ACC112 (cell line): ENCODE measurements around the gene ADAMTS17.

ENCODE experiments used
- H2AFZ ChIP-seq: fragments of 200-600 bp; sonication (generic); one replicate; pipeline ENCODE4 v1.6.0; 2017; ENCODE audit warnings: antibody characterized with exemption, low read length; ENCODE audit not compliant: unreplicated experiment
- H3K27ac ChIP-seq: fragments of 200-600 bp; sonication (generic); 2 replicates; pipeline ENCODE4 v1.5.1; 2014; ENCODE audit warnings: low read depth, mild to moderate bottlenecking, antibody characterized with exemption, low read length, moderate library complexity
- H3K27me3 ChIP-seq: fragments of 200-600 bp; sonication (generic); 2 replicates; pipeline ENCODE4 v1.6.1; 2014; ENCODE audit warnings: mild to moderate bottlenecking, antibody characterized with exemption, low read length, moderate library complexity, mixed read lengths; ENCODE audit not compliant: insufficient read depth
- H3K36me3 ChIP-seq: fragments of 200-600 bp; sonication (generic); 2 replicates; pipeline ENCODE4 v1.6.1; 2016; ENCODE audit warnings: mild to moderate bottlenecking, antibody characterized with exemption, low read length, moderate library complexity, mixed read lengths; ENCODE audit not compliant: insufficient read depth
- H3K4me1 ChIP-seq: fragments of 200-600 bp; sonication (generic); one replicate; pipeline ENCODE4 v1.6.1; 2016; ENCODE audit warnings: low read length, mixed read lengths; ENCODE audit not compliant: insufficient read depth, unreplicated experiment, control insufficient read depth
- H3K4me3 ChIP-seq: fragments of 200-600 bp; sonication (generic); 2 replicates; pipeline ENCODE4 v1.5.1; 2014; ENCODE audit warnings: mild to moderate bottlenecking, low read depth, low read length
- H3K79me2 ChIP-seq: fragments of 200-600 bp; sonication (generic); one replicate; pipeline ENCODE4 v1.6.0; 2016; ENCODE audit warnings: low read length; ENCODE audit not compliant: control insufficient read depth, unreplicated experiment, insufficient read depth

Gene ADAMTS17

DNA sequence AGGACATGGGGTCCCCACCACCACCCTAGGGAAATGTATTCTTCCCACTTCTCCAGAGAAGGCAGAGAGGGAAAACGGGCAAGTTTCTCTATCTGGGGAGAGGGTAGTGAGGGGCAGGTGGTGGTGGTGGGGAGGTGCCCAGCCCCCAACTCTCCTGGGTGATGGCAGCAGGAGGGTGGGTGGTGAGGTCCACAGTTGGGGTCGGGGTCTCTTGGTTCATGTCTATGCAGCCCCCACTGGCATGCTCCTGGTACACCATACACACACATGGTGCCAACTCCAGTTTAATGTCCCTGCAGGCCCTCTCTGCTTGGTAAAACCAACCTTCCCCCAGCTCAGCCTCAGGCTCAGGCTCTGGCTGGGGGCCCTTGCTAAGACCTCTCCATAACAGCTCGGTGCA is 354.1 kb downstream of the ADAMTS17 start:
- H3K4me3 ChIP-seq = no peak overlapping the region
- H2AFZ ChIP-seq = no peak overlapping the region
- H3K4me1 ChIP-seq = no peaks in the 10 kb centered on the region
- H3K27me3 ChIP-seq = no peaks in the 10 kb centered on the region
- no peaks in the 10 kb centered on the region for H3K36me3 ChIP-seq
- H3K27ac ChIP-seq = no peak overlapping the region
- no peaks in the 10 kb centered on the region for H3K79me2 ChIP-seq

DNA sequence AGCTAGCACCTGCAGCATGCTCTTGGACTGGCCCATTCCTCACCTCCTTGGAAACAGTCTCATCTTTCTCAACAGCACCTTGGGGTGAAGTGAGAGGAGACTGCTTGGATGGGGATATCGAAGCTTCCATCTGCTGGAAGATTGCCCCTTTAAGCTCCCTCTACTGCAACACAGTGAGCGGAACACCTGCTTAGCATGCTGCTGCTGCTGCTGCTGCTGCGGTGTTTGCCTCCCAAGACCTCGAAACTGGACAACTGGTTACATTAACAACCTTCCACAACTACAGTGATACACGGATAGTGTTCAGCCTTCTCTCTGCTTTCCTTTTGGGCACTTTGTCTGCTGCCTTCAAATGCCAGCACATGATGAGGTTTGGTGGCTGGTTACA is 354.7 kb downstream of the ADAMTS17 start:
- H3K27ac ChIP-seq = no peak overlapping the region
- H3K4me1 ChIP-seq = no peaks in the 10 kb centered on the region
- H3K4me3 ChIP-seq = no peak overlapping the region
- no peaks in the 10 kb centered on the region for H3K36me3 ChIP-seq
- no peaks in the 10 kb centered on the region for H3K79me2 ChIP-seq
- no peaks in the 10 kb centered on the region for H3K27me3 ChIP-seq
- no peak overlapping the region for H2AFZ ChIP-seq

DNA sequence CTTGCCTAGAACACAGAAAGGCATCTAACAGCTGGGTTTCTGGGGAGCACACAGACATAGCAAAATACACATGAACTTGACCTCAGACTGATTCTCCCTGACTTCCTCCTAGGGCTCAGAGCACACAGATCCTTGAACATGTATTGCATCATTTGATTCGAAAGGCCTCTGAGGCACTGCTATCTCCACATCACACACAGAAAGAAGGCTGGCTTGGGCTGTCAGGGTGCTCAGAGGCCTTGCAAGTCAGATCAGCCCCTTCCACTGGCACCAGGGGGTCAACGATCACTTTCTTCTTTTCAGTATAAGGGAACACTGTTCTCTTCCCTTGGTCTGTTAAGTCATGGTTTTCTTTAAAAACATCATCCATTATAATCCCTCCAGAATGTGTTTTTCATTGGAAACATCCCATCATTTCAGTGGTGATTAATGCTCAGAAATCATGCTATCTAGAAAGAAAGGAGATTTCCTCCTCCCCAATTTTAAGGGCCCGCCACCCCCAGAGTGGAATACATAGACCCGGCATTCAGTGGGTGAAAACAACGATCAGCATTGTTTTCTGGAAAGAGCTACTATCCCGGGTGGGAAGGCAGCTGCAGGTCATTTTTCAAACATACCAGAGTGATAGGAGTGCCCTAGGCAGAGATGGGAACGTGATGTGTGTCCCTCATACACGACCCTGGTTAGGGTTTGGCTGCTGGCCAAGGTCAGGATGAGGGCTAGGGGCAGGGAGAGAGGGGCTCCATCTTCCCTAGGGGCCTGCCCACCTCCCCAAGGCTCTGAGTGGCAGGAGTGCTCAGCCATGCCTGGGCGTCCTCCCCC is 355.3 kb downstream of the ADAMTS17 start:
- no peak overlapping the region for H3K27ac ChIP-seq
- no peaks in the 10 kb centered on the region for H3K79me2 ChIP-seq
- H2AFZ ChIP-seq = no peak overlapping the region
- no peak overlapping the region for H3K4me3 ChIP-seq
- H3K27me3 ChIP-seq = no peaks in the 10 kb centered on the region
- H3K36me3 ChIP-seq = no peaks in the 10 kb centered on the region
- H3K4me1 ChIP-seq = no peaks in the 10 kb centered on the region

DNA sequence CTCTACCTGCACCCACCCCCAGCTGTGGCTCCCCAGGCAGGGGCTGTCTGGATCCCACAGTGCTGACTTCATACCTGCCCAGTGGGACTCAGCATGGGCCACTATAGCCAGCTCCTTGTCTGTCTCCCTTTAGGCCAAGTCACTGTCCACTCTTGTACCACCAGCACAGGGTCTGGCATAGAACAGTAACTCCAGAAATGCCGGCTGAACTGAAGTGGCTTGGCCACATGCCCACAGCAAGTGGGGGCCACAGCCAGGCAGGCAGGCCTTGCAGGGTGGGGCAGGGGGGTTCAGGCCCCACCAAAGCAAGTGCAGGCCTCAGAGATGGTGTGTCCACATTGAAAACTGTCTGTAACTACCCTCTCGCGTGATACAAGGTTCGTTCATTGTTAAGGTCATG is 355.9 kb downstream of the ADAMTS17 start:
- no peak overlapping the region for H3K27ac ChIP-seq

DNA sequence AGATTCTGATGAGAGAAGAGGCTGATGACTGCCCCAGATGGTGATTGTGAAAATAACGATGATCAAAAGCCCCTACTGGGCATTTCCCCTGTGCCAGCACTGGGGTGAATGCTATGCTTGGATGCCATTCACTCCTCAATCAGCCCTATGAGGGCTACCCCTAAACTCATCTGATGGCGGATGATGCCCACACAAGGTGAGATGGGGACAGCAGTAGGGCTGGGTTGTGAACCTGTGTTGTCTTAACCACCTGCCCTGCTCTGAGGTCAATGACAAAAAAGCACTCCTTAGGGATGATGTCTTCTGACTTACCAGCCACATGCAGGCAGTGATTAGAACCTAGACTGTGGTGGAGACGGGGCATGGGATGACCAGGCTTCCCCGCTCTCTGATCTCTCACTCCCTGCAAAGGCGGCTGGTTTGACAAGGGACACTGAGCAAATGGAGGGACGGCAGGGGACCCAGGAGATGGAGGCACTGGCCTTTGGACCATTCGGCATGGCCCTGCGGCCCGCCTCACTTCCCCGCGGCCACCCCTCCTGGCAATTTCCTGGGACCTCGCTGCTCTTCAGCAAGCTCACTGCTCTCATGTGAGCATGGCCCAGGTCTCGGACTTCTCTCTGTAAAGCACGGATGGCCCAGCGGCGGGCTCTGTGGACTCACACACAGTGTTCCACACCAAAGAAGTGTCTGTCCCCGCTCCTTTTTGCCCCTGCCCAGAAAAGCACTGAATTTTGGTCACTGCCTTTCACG is 357.1 kb downstream of the ADAMTS17 start:
- Histone ChIP-seq H3K27me3 (no peaks in the 10 kb centered on the region), H3K4me3 (no peak overlapping the region), H3K27ac (no peak overlapping the region), H3K4me1 (no peaks in the 10 kb centered on the region), H3K36me3 (no peaks in the 10 kb centered on the region), H3K79me2 (no peaks in the 10 kb centered on the region), H2AFZ (no peak overlapping the region)

More for the DNA sequence above, 355.9 kb downstream of the ADAMTS17 start:
- Histone ChIP-seq H3K36me3 (no peaks in the 10 kb centered on the region), H3K79me2 (no peaks in the 10 kb centered on the region), H2AFZ (no peak overlapping the region), H3K4me1 (no peaks in the 10 kb centered on the region), H3K27me3 (no peaks in the 10 kb centered on the region), H3K4me3 (no peak overlapping the region)

DNA sequence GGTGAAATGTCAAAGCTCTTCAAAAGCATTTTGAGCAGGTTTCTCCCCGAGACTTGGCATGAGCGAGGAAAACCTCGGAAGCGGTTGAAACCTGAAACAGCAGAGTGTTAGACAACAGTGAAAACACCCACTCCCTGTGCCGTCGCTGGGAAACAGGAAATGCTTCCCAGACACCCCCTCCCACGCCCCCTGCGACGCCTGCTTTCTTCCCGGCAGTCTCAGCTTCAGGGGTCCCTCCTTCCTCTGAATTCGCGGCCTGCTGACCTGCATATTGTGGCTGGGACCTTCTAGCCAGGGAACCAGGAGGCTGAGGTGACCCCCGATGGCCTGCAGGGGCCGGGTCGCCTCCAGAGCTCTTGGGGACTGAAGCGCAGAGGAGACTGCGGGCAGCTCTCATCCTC is 357.9 kb downstream of the ADAMTS17 start:
- H3K36me3 ChIP-seq = no peaks in the 10 kb centered on the region
- no peak overlapping the region for H2AFZ ChIP-seq
- no peaks in the 10 kb centered on the region for H3K4me1 ChIP-seq
- H3K4me3 ChIP-seq = no peak overlapping the region
- no peaks in the 10 kb centered on the region for H3K79me2 ChIP-seq
- no peaks in the 10 kb centered on the region for H3K27me3 ChIP-seq
- H3K27ac ChIP-seq = no peak overlapping the region

DNA sequence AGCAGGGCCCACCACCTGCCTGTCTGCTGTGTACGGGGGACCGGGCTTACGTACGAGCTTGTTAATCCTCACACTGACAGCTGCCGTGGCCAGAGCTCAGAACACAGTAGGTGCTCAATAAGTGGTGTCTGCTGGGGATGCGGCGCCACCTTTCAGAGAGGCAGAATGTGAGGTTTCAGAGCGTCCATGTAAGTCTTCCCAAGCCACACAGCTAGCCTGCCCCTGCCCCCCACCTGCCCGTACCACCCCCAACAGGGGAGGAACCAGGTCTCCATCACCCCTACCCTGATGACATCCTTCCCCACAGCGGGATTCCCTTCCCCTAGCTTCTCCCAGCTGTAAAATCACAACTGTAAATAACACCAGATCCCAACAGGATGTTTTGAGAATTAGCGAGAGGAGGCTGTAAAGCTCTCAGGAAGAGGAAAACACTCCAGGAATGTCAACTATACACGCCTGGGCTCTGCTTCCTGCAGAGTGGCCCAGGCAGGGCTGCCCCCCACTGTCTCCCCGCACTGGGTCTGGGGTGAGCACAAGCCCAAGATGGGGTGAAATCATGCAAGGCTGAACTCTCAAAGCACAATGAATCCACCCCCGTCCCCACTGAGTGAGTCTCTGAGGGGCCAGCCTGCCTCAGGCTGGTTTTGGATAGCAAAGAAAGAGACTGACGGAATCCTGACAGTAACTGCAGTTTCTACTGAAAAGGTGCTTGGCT is 358.4 kb downstream of the ADAMTS17 start:
- Histone ChIP-seq H3K79me2 (no peaks in the 10 kb centered on the region), H3K36me3 (no peaks in the 10 kb centered on the region), H3K4me1 (no peaks in the 10 kb centered on the region), H3K27me3 (no peaks in the 10 kb centered on the region), H2AFZ (no peak overlapping the region), H3K4me3 (no peak overlapping the region), H3K27ac (no peak overlapping the region)

DNA sequence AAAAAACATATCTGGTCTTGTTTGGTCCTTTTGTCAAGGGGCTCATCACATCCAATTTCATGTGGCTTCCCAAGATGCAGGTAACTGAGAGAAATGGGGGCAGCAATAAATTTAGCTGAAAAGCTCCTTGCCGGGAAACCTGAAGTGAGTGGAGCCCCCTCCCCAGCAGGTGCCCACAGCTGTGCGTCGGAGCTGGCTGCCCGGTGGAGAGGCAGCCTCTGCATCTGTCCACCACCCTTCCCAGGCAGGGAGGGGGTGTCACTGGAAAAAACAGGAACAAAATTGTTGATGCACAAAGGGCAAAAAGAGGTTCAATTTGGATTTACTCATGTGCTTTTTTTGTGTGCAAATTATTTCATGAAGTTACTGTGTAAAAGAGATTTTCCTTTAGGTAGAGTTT is 359.1 kb downstream of the ADAMTS17 start:
- no peaks in the 10 kb centered on the region for H3K4me1 ChIP-seq
- H3K79me2 ChIP-seq = no peaks in the 10 kb centered on the region
- no peak overlapping the region for H2AFZ ChIP-seq
- H3K27me3 ChIP-seq = no peaks in the 10 kb centered on the region
- no peak overlapping the region for H3K4me3 ChIP-seq
- no peaks in the 10 kb centered on the region for H3K36me3 ChIP-seq
- H3K27ac ChIP-seq = no peak overlapping the region

DNA sequence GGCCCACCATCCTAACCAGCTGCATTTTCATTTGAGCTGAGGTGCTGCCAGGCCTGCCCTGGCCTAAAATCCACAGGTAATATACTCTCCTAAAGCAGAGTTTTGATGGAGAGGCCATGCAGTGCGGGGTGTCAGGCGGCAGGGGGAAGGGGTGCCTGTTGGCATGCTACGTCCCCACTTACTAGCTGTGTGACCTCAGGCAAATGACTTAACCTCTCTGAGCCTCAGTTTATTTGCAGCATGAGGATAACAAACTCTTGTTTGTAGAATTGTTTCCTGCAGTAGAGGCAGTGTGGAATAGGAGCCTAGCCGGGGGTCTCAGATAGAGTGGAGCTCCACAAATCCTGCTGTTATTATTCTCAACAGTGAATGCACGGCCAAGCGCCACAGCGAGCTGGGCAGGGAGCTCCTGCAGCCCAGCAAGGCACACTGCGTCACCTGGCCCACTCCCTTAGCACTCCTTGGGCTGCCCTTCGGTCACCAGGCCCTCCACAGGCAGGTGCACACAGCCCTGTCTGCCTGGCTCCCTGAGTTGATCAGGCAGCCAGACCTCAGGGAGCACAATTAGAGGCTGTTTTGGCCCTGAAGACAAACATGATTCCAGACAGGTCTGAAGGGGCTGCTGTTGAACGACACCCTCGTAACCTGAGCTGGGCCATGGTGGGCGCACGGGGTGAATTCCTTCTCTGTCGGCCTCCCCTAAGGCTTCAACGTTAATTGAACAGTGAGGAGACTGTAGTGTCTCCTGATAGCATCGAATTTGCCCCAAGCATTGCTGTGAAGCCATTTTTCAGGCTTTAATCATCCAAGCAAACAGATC is 359.7 kb downstream of the ADAMTS17 start:
- H2AFZ ChIP-seq = no peak overlapping the region
- no peaks in the 10 kb centered on the region for H3K79me2 ChIP-seq
- no peak overlapping the region for H3K4me3 ChIP-seq
- H3K27ac ChIP-seq = no peak overlapping the region
- H3K4me1 ChIP-seq = no peaks in the 10 kb centered on the region
- H3K27me3 ChIP-seq = no peaks in the 10 kb centered on the region
- H3K36me3 ChIP-seq = no peaks in the 10 kb centered on the region

DNA sequence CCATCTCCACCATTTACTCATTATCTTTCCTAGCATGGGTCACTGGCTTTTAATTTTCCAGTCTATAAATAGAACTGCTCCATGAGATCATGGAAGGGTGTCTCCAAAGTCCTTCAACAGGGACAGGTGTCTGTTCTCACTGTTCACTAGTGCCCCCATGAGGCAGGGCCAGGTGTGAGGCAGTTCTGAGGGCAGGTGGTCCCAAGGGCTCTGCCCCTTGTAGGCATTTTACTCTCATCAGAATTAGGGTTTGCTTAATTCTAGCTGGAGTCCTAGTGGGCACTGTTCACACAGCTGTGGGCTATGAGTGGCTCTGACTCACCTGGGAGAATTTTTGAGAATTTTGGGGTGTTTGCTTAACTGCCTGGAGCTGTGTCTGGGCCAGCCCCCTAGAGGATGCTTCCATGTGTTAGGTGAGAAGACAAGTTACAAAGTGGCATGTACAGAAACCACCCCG is 360.6 kb downstream of the ADAMTS17 start:
- H3K79me2 ChIP-seq = no peaks in the 10 kb centered on the region

More for the DNA sequence above, 360.6 kb downstream of the ADAMTS17 start:
- Histone ChIP-seq H3K4me3 (no peak overlapping the region), H3K27me3 (no peaks in the 10 kb centered on the region), H3K36me3 (no peaks in the 10 kb centered on the region), H3K4me1 (no peaks in the 10 kb centered on the region), H3K27ac (no peak overlapping the region), H2AFZ (no peak overlapping the region)
